Mesenchymal stem cell (in vitro differentiated cells and primary cell): ENCODE data around the gene ARFGAP1.
"Not testable (repeated sequence)": the region's sequence is repeated elsewhere in the genome, so short reads cannot be mapped to it uniquely, and the experiment has no call there.

ENCODE experiments used
- DNase-seq: peaks from one replicate; pipeline ENCODE4 v3.0.0-alpha.2; 2013
- H2AFZ ChIP-seq: one replicate; pipeline ENCODE4 v1.6.1; 2013; ENCODE audit warnings: low read depth, mild to moderate bottlenecking, control low read depth, inconsistent platforms, low read length, moderate library complexity
- H2AK5ac ChIP-seq: 2 replicates; pipeline ENCODE4 v1.6.1; 2013; ENCODE audit warnings: low read length, moderate library complexity, mild to moderate bottlenecking, inconsistent platforms; ENCODE audit not compliant: severe bottlenecking
- H2BK120ac ChIP-seq: one replicate; pipeline ENCODE4 v1.6.1; 2013; ENCODE audit warnings: low read depth, mild to moderate bottlenecking, inconsistent platforms, low read length, moderate library complexity
- H2BK12ac ChIP-seq, 2 experiments: one replicate each; pipeline ENCODE4 v1.6.1; 2013; ENCODE audit warnings: inconsistent platforms in 2 of 2, low read length in 2 of 2, mild to moderate bottlenecking in 2 of 2, moderate library complexity in 2 of 2, control low read depth in 1 of 2
- H2BK15ac ChIP-seq: one replicate; pipeline ENCODE4 v1.6.1; 2013; ENCODE audit warnings: mild to moderate bottlenecking, low read depth, inconsistent platforms; ENCODE audit not compliant: poor library complexity, severe bottlenecking
- H2BK5ac ChIP-seq: 2 replicates; pipeline ENCODE4 v1.6.1; 2013; ENCODE audit warnings: low read depth, mild to moderate bottlenecking, low read length, control low read depth, inconsistent platforms; ENCODE audit not compliant: poor library complexity, severe bottlenecking
- H3K14ac ChIP-seq, 2 experiments: one replicate each; pipeline ENCODE4 v1.6.1; 2013; ENCODE audit warnings: inconsistent platforms in 2 of 2, low read length in 2 of 2, control low read depth in 1 of 2, mild to moderate bottlenecking in 1 of 2, moderate library complexity in 1 of 2
- H3K18ac ChIP-seq, 2 experiments: one replicate each; pipeline ENCODE4 v1.6.1; 2013; ENCODE audit warnings: inconsistent platforms in 2 of 2, low read length in 2 of 2, control low read depth in 1 of 2, low read depth in 1 of 2, mild to moderate bottlenecking in 1 of 2
- H3K23ac ChIP-seq, 2 experiments: one replicate each; pipeline ENCODE4 v1.6.1; 2013; ENCODE audit warnings: inconsistent platforms in 2 of 2, low read length in 2 of 2, mild to moderate bottlenecking in 2 of 2, moderate library complexity in 2 of 2, control low read depth in 1 of 2
- H3K27ac ChIP-seq: 2 replicates; pipeline ENCODE4 v1.5.1; 2013; ENCODE audit warnings: mild to moderate bottlenecking, moderate library complexity, low read length, control low read depth, inconsistent platforms; ENCODE audit not compliant: poor library complexity, severe bottlenecking
- H3K27me3 ChIP-seq, 2 experiments: 2 replicates each; pipeline versions ENCODE4 v1.6.1 to v1.7.0; 2013; ENCODE audit warnings: low read length in 2 of 2, mild to moderate bottlenecking in 2 of 2, moderate library complexity in 2 of 2, control low read depth in 1 of 2, inconsistent platforms in 1 of 2; ENCODE audit not compliant: control insufficient read depth in 1 of 2, insufficient read depth in 1 of 2
- H3K36me3 ChIP-seq, 2 experiments: 2 replicates each; pipeline versions ENCODE4 v1.6.1 to v1.7.0; 2013; ENCODE audit warnings: low read length in 2 of 2, control low read depth in 1 of 2, inconsistent platforms in 1 of 2, low read depth in 1 of 2, mild to moderate bottlenecking in 1 of 2; ENCODE audit not compliant: insufficient read depth in 2 of 2, control insufficient read depth in 1 of 2
- H3K4ac ChIP-seq, 2 experiments: one replicate each; pipeline ENCODE4 v1.6.1; 2013; ENCODE audit warnings: inconsistent platforms in 2 of 2, low read length in 2 of 2, mild to moderate bottlenecking in 2 of 2, moderate library complexity in 2 of 2, control low read depth in 1 of 2, low read depth in 1 of 2
- H3K4me1 ChIP-seq: 2 replicates; pipeline ENCODE4 v1.6.1; 2013; ENCODE audit warnings: low read depth, low read length, control low read depth; ENCODE audit not compliant: control insufficient read depth, insufficient read depth
- H3K4me2 ChIP-seq: 2 replicates; pipeline ENCODE4 v1.6.1; 2013; ENCODE audit warnings: low read length, mild to moderate bottlenecking, inconsistent platforms; ENCODE audit not compliant: poor library complexity, severe bottlenecking
- H3K4me3 ChIP-seq, 2 experiments: 2 replicates each; pipeline versions ENCODE4 v1.5.1 to v1.7.0; 2013; ENCODE audit warnings: low read length in 2 of 2, mild to moderate bottlenecking in 2 of 2, control low read depth in 1 of 2, low read depth in 1 of 2; ENCODE audit not compliant: insufficient read depth in 1 of 2
- H3K79me1 ChIP-seq: replicated peaks from 2 replicates; pipeline ENCODE4 v1.6.1; 2013; ENCODE audit warnings: mild to moderate bottlenecking, control low read depth, low read length, inconsistent platforms; ENCODE audit not compliant: poor library complexity, severe bottlenecking
- H3K9ac ChIP-seq: 2 replicates; pipeline ENCODE4 v1.7.0; 2013; ENCODE audit warnings: mild to moderate bottlenecking, low read length, moderate library complexity
- H3K9me3 ChIP-seq: 2 replicates; pipeline ENCODE4 v1.7.0; 2013; ENCODE audit warnings: mild to moderate bottlenecking, low read length; ENCODE audit not compliant: control insufficient read depth
- H4K8ac ChIP-seq: one replicate; pipeline ENCODE4 v1.6.1; 2013; ENCODE audit warnings: inconsistent platforms, mild to moderate bottlenecking, low read length, moderate library complexity
- H4K91ac ChIP-seq: one replicate; pipeline ENCODE4 v1.6.1; 2013; ENCODE audit warnings: mild to moderate bottlenecking, low read length, inconsistent platforms
- whole genome bisulfite sequencing: methylation state at CpG from one replicate; pipeline ENCODE4 v1.1.7; 2013; ENCODE audit warnings: mixed read lengths; 5-methylcytosine and 5-hydroxymethylcytosine counted together

Gene ARFGAP1

GRCh38 chr20:63249891-63250290 lies 22.7 kb upstream of the ARFGAP1 start:
- H2BK15ac ChIP-seq, result no peak overlapping the region
- no peak overlapping the region for H3K14ac ChIP-seq
- peaks cover 0 to 46% of the 10 kb centered on the region in 2 experiments for H3K36me3 ChIP-seq
- no peaks in the 10 kb centered on the region for H3K9me3 ChIP-seq
- H3K23ac ChIP-seq, result no peak overlapping the region
- H3K4me3 ChIP-seq, result no peak overlapping the region
- H3K27me3 ChIP-seq, result peaks cover 13 to 74% of the 10 kb centered on the region in 2 experiments
- peak overlapping the region; percentile 51 for H2BK5ac ChIP-seq
- H4K8ac ChIP-seq, result no peak overlapping the region
- peak overlapping the region; percentile 65 for H3K27ac ChIP-seq
- no peak overlapping the region for H3K18ac ChIP-seq
- H2BK120ac ChIP-seq, result no peak overlapping the region
- H3K4me2 ChIP-seq, result no peak overlapping the region
- no peak overlapping the region for H2AFZ ChIP-seq
- H3K4ac ChIP-seq, result no peak overlapping the region
- no peak for DNase-seq
- peaks cover 73% of the 10 kb centered on the region for H3K4me1 ChIP-seq
- H2BK12ac ChIP-seq, result no peak overlapping the region
- 94% methylated on average over 15 of the region's 15 CpGs for WGBS
- H4K91ac ChIP-seq, result no peak overlapping the region
- peak overlapping the region; percentile 85 for H2AK5ac ChIP-seq
- no peak overlapping the region for H3K9ac ChIP-seq
- peaks cover 18% of the 10 kb centered on the region for H3K79me1 ChIP-seq

DNA sequence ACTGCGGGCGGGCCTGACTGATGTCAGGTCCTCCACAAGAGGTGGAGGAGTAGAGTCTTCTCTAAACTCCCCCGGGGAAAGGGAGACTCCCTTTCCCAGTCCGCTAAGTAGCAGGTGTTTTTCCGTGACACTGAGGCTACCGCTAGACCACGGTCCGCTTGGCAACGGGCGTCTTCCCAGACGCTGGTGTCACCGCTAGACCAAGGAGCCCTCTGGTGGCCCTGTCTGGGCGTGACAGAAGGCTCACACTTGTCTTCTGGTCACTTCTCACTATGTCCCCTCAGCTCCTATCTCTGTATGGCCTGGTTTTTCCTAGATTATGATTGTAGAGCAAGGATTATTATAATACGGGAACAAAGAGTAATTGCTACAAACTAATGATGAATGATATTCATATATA lies 21.3 kb upstream of the ARFGAP1 start:
- not testable (repeated sequence) for H2AK5ac ChIP-seq, H3K23ac ChIP-seq, H2BK120ac ChIP-seq, H3K4me2 ChIP-seq, H3K9me3 ChIP-seq, H3K18ac ChIP-seq, H2BK15ac ChIP-seq, H2BK12ac ChIP-seq, H2AFZ ChIP-seq, H3K14ac ChIP-seq, H3K4ac ChIP-seq, H3K4me3 ChIP-seq, H3K9ac ChIP-seq, H3K27ac ChIP-seq, H4K91ac ChIP-seq, H4K8ac ChIP-seq, H2BK5ac ChIP-seq
- peak; percentile 34 for DNase-seq
- H3K36me3 ChIP-seq, result peaks cover 0 to 40% of the 10 kb centered on the region in 2 experiments
- H3K79me1 ChIP-seq, result peaks cover 20% of the 10 kb centered on the region
- peaks cover 19 to 86% of the 10 kb centered on the region in 2 experiments for H3K27me3 ChIP-seq
- peaks cover 80% of the 10 kb centered on the region for H3K4me1 ChIP-seq
- 16% methylated on average over 11 of the region's 14 CpGs for WGBS

GRCh38 chr20:63252284-63252711 lies 20.3 kb upstream of the ARFGAP1 start:
- Histone ChIP-seq H2AFZ (no peak overlapping the region), H3K4ac (no peak overlapping the region), H4K91ac (no peak overlapping the region), H3K9me3 (no peaks in the 10 kb centered on the region), H3K23ac (no peak overlapping the region), H3K9ac (no peak overlapping the region), H2BK12ac (no peak overlapping the region), H3K27me3 (peaks cover 19 to 86% of the 10 kb centered on the region in 2 experiments), H3K4me1 (peaks cover 76% of the 10 kb centered on the region), H2BK5ac (no peak overlapping the region), H3K27ac (no peak overlapping the region), H3K79me1 (peaks cover 20% of the 10 kb centered on the region), H4K8ac (no peak overlapping the region), H3K18ac (no peak overlapping the region), H3K14ac (no peak overlapping the region), H3K4me3 (no peak overlapping the region), H2AK5ac (peak overlapping the region; percentile 41), H3K36me3 (peaks cover 0 to 39% of the 10 kb centered on the region in 2 experiments), H2BK120ac (no peak overlapping the region), H2BK15ac (no peak overlapping the region), H3K4me2 (no peak overlapping the region)
- no peak for DNase-seq
- WGBS, result 82% methylated on average over 8 of the region's 8 CpGs

GRCh38 chr20:63253065-63253437 lies 19.6 kb upstream of the ARFGAP1 start:
- Histone ChIP-seq H3K27me3 (peaks cover 19 to 86% of the 10 kb centered on the region in 2 experiments), H2BK120ac (no peak overlapping the region), H3K4me1 (peaks cover 73% of the 10 kb centered on the region), H3K36me3 (peaks cover 0 to 38% of the 10 kb centered on the region in 2 experiments), H2BK15ac (no peak overlapping the region), H3K27ac (peak overlapping the region; percentile 8), H2AFZ (no peak overlapping the region), H3K4me3 (peak overlapping the region; percentile 37 to 78), H3K9ac (no peak overlapping the region), H2AK5ac (no peak overlapping the region), H3K4ac (no peak overlapping the region), H4K8ac (no peak overlapping the region), H2BK5ac (no peak overlapping the region), H3K14ac (no peak overlapping the region), H3K79me1 (peaks cover 17% of the 10 kb centered on the region), H2BK12ac (no peak overlapping the region), H3K9me3 (no peaks in the 10 kb centered on the region), H3K18ac (no peak overlapping the region), H4K91ac (no peak overlapping the region), H3K4me2 (peak overlapping the region; percentile 71), H3K23ac (no peak overlapping the region)
- no peak for DNase-seq
- 16% methylated on average over 16 of the region's 16 CpGs for WGBS
